Measurements from ENCODE around the gene ADGRL1. TPM values are rescaled to one million over a fixed set of nuclear protein-coding genes. Genes with fewer than 3 reads are reported as not detected.

ADGRL1 gene
- polyA plus RNA-seq, 1 of the 3 experiments (the other 2 are of a cell fraction), result 13.4 TPM

DNA sequence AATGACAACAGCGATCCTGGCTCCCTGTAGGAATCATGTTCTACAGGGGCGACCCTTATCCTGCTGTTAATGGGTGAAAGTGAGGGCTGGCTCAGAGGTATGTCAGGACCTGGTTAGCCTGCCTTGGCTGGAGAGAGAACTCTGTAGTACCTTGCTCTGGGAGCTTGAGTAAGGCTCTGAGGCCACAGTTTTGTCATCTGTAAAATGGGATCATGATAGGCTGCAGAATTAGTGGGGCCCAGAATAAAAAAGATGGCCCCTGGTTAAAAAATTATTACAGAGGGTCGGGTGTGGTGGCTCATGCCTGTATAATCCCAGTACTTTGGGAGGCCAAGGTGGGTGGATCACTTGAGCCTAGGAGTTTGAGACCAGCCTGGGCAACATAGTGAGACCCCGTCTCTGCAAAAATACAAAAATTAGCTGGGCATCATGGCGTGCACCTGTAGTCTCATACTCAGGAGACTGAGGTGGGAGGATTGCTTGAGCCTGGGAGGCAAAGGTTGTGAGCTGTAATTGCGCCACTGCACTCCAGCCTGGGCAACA is 104.9 kb downstream of the ADGRL1 start:
- Histone ChIP-seq H3K4me2 (no peak overlapping the region), H3K4me3 (ENCODE audit: low read depth in 2 of 2, low read length in 1 of 2) (no peak overlapping the region), H4K20me1 (ENCODE audit: insufficient read depth) (no peaks in the 10 kb centered on the region), H3K9me2 (no peaks in the 10 kb centered on the region), H3K79me2 (ENCODE audit: insufficient read depth) (no peaks in the 10 kb centered on the region), H3K9me3 (no peaks in the 10 kb centered on the region), H3K27me3 (ENCODE audit: insufficient read depth) (no peaks in the 10 kb centered on the region), H3K4me1 (ENCODE audit: control insufficient read depth in 1 of 2, insufficient read depth in 2 of 2, low read depth in 1 of 2, low read length in 1 of 2) (no peaks in the 10 kb centered on the region), H3K27ac (ENCODE audit: low read depth in 2 of 2, low read length in 1 of 2) (no peak overlapping the region), H3K36me3 (replicated peaks in 1 of 2; ENCODE audit: control insufficient read depth in 1 of 2, insufficient read depth in 2 of 2, low read length in 1 of 2) (peaks cover 7 to 20% of the 10 kb centered on the region in 2 experiments), H3K9ac (no peak overlapping the region), H2AFZ (ENCODE audit: low read depth) (no peak overlapping the region), H3F3A (replicated peaks; ENCODE audit: insufficient read depth) (no peaks in the 10 kb centered on the region)
- WGBS (ENCODE audit: low lambda C conversion rate), result 95% methylated on average over 3 of the region's 6 CpGs
- TF ChIP-seq POLR2AphosphoS5 (IDR thresholded peaks at IDR 0.05; ENCODE audit: low read depth, low read length) (no peak), NRF1 (IDR thresholded peaks at IDR 0.05; ENCODE audit: low read depth, low read length) (no peak), NFIC (IDR thresholded peaks at IDR 0.05; ENCODE audit: borderline replicate concordance) (no peak), USF1 (IDR thresholded peaks at IDR 0.05; ENCODE audit: borderline replicate concordance, low read depth) (no peak), SMC3 (IDR thresholded peaks at IDR 0.05; ENCODE audit: low read depth, low read length) (no peak), MXI1 (IDR thresholded peaks at IDR 0.05; ENCODE audit: low read depth, low read length) (no peak), RAD21 (IDR thresholded peaks at IDR 0.05; ENCODE audit: low read length) (no peak), USF2 (IDR thresholded peaks at IDR 0.05; ENCODE audit: borderline replicate concordance, low read depth, low read length) (no peak), SIN3A (IDR thresholded peaks at IDR 0.05; ENCODE audit: borderline replicate concordance, low read depth, low read length) (no peak), JUND (IDR thresholded peaks at IDR 0.05) (no peak), EZH2phosphoT487 (IDR thresholded peaks at IDR 0.05; ENCODE audit: borderline replicate concordance, low read depth) (no peak), FOXJ3 (CRISPR knock-in tag; IDR thresholded peaks at IDR 0.05) (no peak), GATA2 (CRISPR knock-in tag; IDR thresholded peaks at IDR 0.05) (no peak), MEF2A (IDR thresholded peaks at IDR 0.05; ENCODE audit: borderline replicate concordance, low read depth) (no peak), GABPA (IDR thresholded peaks at IDR 0.05; ENCODE audit: low read depth) (no peak), CHD2 (IDR thresholded peaks at IDR 0.05; ENCODE audit: low read length, partially characterized antibody) (no peak)
- TF ChIP-seq, protein P1, sequence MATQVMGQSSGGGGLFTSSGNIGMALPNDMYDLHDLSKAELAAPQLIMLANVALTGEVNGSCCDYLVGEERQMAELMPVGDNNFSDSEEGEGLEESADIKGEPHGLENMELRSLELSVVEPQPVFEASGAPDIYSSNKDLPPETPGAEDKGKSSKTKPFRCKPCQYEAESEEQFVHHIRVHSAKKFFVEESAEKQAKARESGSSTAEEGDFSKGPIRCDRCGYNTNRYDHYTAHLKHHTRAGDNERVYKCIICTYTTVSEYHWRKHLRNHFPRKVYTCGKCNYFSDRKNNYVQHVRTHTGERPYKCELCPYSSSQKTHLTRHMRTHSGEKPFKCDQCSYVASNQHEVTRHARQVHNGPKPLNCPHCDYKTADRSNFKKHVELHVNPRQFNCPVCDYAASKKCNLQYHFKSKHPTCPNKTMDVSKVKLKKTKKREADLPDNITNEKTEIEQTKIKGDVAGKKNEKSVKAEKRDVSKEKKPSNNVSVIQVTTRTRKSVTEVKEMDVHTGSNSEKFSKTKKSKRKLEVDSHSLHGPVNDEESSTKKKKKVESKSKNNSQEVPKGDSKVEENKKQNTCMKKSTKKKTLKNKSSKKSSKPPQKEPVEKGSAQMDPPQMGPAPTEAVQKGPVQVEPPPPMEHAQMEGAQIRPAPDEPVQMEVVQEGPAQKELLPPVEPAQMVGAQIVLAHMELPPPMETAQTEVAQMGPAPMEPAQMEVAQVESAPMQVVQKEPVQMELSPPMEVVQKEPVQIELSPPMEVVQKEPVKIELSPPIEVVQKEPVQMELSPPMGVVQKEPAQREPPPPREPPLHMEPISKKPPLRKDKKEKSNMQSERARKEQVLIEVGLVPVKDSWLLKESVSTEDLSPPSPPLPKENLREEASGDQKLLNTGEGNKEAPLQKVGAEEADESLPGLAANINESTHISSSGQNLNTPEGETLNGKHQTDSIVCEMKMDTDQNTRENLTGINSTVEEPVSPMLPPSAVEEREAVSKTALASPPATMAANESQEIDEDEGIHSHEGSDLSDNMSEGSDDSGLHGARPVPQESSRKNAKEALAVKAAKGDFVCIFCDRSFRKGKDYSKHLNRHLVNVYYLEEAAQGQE (IDR thresholded peaks at IDR 0.05; ENCODE audit: low read depth, low read length), result no peak
- TF ChIP-seq, protein P2, sequence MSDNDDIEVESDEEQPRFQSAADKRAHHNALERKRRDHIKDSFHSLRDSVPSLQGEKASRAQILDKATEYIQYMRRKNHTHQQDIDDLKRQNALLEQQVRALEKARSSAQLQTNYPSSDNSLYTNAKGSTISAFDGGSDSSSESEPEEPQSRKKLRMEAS (IDR thresholded peaks at IDR 0.05; ENCODE audit: low read depth), result no peak
- TF ChIP-seq, protein P3, sequence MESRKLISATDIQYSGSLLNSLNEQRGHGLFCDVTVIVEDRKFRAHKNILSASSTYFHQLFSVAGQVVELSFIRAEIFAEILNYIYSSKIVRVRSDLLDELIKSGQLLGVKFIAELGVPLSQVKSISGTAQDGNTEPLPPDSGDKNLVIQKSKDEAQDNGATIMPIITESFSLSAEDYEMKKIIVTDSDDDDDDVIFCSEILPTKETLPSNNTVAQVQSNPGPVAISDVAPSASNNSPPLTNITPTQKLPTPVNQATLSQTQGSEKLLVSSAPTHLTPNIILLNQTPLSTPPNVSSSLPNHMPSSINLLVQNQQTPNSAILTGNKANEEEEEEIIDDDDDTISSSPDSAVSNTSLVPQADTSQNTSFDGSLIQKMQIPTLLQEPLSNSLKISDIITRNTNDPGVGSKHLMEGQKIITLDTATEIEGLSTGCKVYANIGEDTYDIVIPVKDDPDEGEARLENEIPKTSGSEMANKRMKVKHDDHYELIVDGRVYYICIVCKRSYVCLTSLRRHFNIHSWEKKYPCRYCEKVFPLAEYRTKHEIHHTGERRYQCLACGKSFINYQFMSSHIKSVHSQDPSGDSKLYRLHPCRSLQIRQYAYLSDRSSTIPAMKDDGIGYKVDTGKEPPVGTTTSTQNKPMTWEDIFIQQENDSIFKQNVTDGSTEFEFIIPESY (IDR thresholded peaks at IDR 0.05; ENCODE audit: borderline replicate concordance, low read depth), result no peak
- TF ChIP-seq, protein P4, sequence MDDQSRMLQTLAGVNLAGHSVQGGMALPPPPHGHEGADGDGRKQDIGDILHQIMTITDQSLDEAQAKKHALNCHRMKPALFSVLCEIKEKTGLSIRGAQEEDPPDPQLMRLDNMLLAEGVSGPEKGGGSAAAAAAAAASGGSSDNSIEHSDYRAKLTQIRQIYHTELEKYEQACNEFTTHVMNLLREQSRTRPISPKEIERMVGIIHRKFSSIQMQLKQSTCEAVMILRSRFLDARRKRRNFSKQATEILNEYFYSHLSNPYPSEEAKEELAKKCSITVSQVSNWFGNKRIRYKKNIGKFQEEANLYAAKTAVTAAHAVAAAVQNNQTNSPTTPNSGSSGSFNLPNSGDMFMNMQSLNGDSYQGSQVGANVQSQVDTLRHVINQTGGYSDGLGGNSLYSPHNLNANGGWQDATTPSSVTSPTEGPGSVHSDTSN (IDR thresholded peaks at IDR 0.05), result no peak
- no peak for DNase-seq
- ChIA-PET CTCF (interaction anchor here (1.2 to 1.8 kb wide), 3 partner anchors 13 to 46 kb away, joined by 3 to 9 read pairs (median 5); no protein-coding TSS in a partner anchor), POLR2A (no interaction called here)
